SK-N-SH treated with all-trans-retinoic acid at 6 μM for 48 hours (cell line): ENCODE results near the gene EMC9.

Experiments
- CSDC2 ChIP-seq: fragments of 250-450 bp; sonication (Bioruptor Pico); IDR thresholded peaks from 2 replicates; pipeline ENCODE4 v1.5.0; 2020; ENCODE audit warnings: mild to moderate bottlenecking, moderate library complexity
- ESRRG ChIP-seq: fragments of 250-450 bp; sonication (Bioruptor Pico); IDR thresholded peaks from 2 replicates; pipeline ENCODE4 v1.6.1; 2021; ENCODE audit warnings: mild to moderate bottlenecking
- SNAI2 ChIP-seq: fragments of 250-450 bp; sonication (Bioruptor Pico); IDR thresholded peaks from 2 replicates; pipeline ENCODE4 v1.5.0; 2020; ENCODE audit warnings: mild to moderate bottlenecking, moderate library complexity
- ZC3H10 ChIP-seq: fragments of 250-450 bp; sonication (Bioruptor Pico); IDR thresholded peaks from 2 replicates; pipeline ENCODE4 v1.5.1; 2021; ENCODE audit warnings: mild to moderate bottlenecking, moderate library complexity
- ZFP30 ChIP-seq: fragments of 450-650 bp; formaldehyde crosslinking; IDR thresholded peaks from 2 replicates; pipeline ENCODE4 v1.5.0; 2022; ENCODE audit warnings: mild to moderate bottlenecking, moderate library complexity
- ZNF565 ChIP-seq: fragments of 450-650 bp; formaldehyde crosslinking; conservative IDR thresholded peaks from 2 replicates; pipeline ENCODE4 v1.5.0; 2020; ENCODE audit warnings: low read depth, mild to moderate bottlenecking, moderate library complexity
- TF ChIP-seq, protein P1 (sequence below): fragments of 250-450 bp; sonication (Bioruptor Pico); IDR thresholded peaks from 2 replicates; pipeline ENCODE4 v1.8.0; 2020; ENCODE audit warnings: mild to moderate bottlenecking, moderate library complexity, borderline replicate concordance

DNA sequence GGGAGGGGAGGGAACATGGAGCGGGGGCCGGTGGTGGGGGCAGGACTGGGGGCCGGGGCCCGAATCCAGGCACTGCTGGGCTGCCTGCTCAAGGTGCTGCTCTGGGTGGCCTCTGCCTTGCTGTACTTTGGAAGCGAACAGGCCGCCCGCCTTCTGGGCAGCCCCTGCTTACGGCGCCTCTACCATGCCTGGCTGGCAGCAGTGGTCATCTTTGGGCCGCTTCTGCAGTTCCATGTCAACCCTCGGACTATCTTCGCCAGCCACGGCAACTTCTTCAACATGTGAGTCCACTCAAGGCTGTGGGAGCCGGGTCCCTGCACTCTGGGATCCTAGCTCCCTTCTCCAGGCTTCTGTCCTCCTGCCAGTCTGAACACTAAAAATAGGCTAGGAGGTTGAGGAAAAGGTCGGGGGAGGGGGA lies 9.8 kb downstream of the EMC9 start:
- no peak for TF ChIP-seq ZFP30 (CRISPR knock-in tag)
- TF ChIP-seq, protein P1, sequence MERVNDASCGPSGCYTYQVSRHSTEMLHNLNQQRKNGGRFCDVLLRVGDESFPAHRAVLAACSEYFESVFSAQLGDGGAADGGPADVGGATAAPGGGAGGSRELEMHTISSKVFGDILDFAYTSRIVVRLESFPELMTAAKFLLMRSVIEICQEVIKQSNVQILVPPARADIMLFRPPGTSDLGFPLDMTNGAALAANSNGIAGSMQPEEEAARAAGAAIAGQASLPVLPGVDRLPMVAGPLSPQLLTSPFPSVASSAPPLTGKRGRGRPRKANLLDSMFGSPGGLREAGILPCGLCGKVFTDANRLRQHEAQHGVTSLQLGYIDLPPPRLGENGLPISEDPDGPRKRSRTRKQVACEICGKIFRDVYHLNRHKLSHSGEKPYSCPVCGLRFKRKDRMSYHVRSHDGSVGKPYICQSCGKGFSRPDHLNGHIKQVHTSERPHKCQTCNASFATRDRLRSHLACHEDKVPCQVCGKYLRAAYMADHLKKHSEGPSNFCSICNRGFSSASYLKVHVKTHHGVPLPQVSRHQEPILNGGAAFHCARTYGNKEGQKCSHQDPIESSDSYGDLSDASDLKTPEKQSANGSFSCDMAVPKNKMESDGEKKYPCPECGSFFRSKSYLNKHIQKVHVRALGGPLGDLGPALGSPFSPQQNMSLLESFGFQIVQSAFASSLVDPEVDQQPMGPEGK (CRISPR knock-in tag), result no peak
- TF ChIP-seq ESRRG (CRISPR knock-in tag), result no peak
- TF ChIP-seq SNAI2 (CRISPR knock-in tag), result no peak
- TF ChIP-seq CSDC2 (CRISPR knock-in tag), result no peak
- TF ChIP-seq ZC3H10 (CRISPR knock-in tag), result no peak
- TF ChIP-seq ZNF565 (CRISPR knock-in tag), result no peak
